HCT116 (cell line): ENCODE measurements around the gene ANKRD37. TPM values are rescaled to one million over a fixed set of nuclear protein-coding genes. Genes with fewer than 3 reads are reported as not detected.

Experiments used
- ATAC-seq: fragments of 200-7000 bp; cut with Tn5 transposase; 2 replicates; pipeline ENCODE4 v1.9.1; 2020; ENCODE audit warnings: mild to moderate bottlenecking, moderate library complexity
- BruUV-seq: library from RNA; stranded (reverse); fragments of 400-500 nt; replicated peaks from 2 replicates; lab custom pipeline; 2021; lab: Mats Ljungman, UMichigan
- CTCF ChIA-PET: fragments of 300-600 bp; sonication (Branson Sonifier 250); formaldehyde crosslinking; loops from one replicate; lab custom pipeline; 2021; ENCODE audit warnings: antibody characterized with exemption; lab: Charles Lee
- POLR2A ChIA-PET: fragments of 300-600, 350-600 bp; sonication (Branson Sonifier 250); formaldehyde crosslinking; loops from one replicate; lab custom pipeline; 2021; ENCODE audit warnings: antibody characterized with exemption; lab: Charles Lee
- RAD21 ChIA-PET, 2 experiments: fragments of 300-600 bp; sonication (Branson Sonifier 250); formaldehyde crosslinking; loops; one replicate each; lab custom pipeline; 2023; ENCODE audit warnings: low total read pairs in 2 of 2; ENCODE audit not compliant: uncharacterized antibody in 2 of 2, unreplicated experiment in 2 of 2, low non-redundant PET in 1 of 2; lab: Charles Lee
- DNase-seq: peaks from one replicate; pipeline ENCODE4 v3.0.0-alpha.2; 2010; ENCODE audit warnings: low read depth, low spot score
- H2AFZ ChIP-seq: fragments of 200-600 bp; shearing (Covaris generic), sonication (generic); 2 replicates; pipeline ENCODE4 v1.6.1; 2017; ENCODE audit warnings: low read depth, mixed run types, mixed read lengths, antibody characterized with exemption, low read length; ENCODE audit not compliant: poor library complexity, severe bottlenecking
- H3K27ac ChIP-seq: 2 replicates; pipeline ENCODE4 v1.5.1; 2012; ENCODE audit warnings: low read depth, low read length
- H3K27me3 ChIP-seq: fragments of 200-600 bp; sonication (generic); 2 replicates; pipeline ENCODE4 v1.6.1; 2016; ENCODE audit warnings: mixed run types, low read length, mixed read lengths; ENCODE audit not compliant: insufficient read depth
- H3K36me3 ChIP-seq, 2 experiments: fragments of 200-500 bp in 1 of 2; fragments of 200-600 bp in 1 of 2; sonication (Bioruptor generic) in 1 of 2; sonication (generic) in 1 of 2; 2 replicates each; pipeline versions ENCODE4 v1.5.1 to v1.6.1; 2014 to 2016; ENCODE audit warnings: low read length in 2 of 2, inconsistent platforms in 1 of 2, mixed read lengths in 1 of 2, mixed run types in 1 of 2; ENCODE audit not compliant: insufficient read depth in 2 of 2, control insufficient read depth in 1 of 2
- H3K4me1 ChIP-seq, 2 experiments: fragments of 200-600 bp in 1 of 2; sonication (generic) in 1 of 2; 2 replicates each; pipeline versions ENCODE4 v1.5.1 to v1.6.1; 2012 to 2017; ENCODE audit warnings: low read length in 2 of 2, inconsistent platforms in 1 of 2, mild to moderate bottlenecking in 1 of 2, mixed read lengths in 1 of 2, mixed run types in 1 of 2, moderate library complexity in 1 of 2; ENCODE audit not compliant: insufficient read depth in 2 of 2, control insufficient read depth in 1 of 2
- H3K4me2 ChIP-seq: fragments of 200-600 bp; sonication (generic); 2 replicates; pipeline ENCODE4 v1.6.1; 2017; ENCODE audit warnings: mixed run types, low read length, mixed read lengths
- H3K4me3 ChIP-seq, 2 experiments: fragments of 200-600 bp in 1 of 2; sonication (generic) in 1 of 2; replicated peaks in 1 of 2; 2 replicates each; pipeline ENCODE4 v1.5.1; 2011 to 2016; ENCODE audit warnings: low read length in 2 of 2, control low read depth in 1 of 2, low read depth in 1 of 2, mild to moderate bottlenecking in 1 of 2, mixed read lengths in 1 of 2, mixed run types in 1 of 2
- H3K79me2 ChIP-seq: fragments of 200-600 bp; sonication (generic); 2 replicates; pipeline ENCODE4 v1.6.1; 2017; ENCODE audit warnings: mild to moderate bottlenecking, mixed run types, low read length, moderate library complexity, mixed read lengths; ENCODE audit not compliant: insufficient read depth
- H3K9ac ChIP-seq: fragments of 200-600 bp; sonication (generic); 2 replicates; pipeline ENCODE4 v1.6.1; 2016; ENCODE audit warnings: low read length, mixed read lengths
- H3K9me2 ChIP-seq: fragments of 200-600 bp; sonication (generic), shearing (Covaris generic); 2 replicates; pipeline ENCODE4 v1.6.1; 2017; ENCODE audit warnings: mixed run types, mild to moderate bottlenecking, moderate library complexity; ENCODE audit not compliant: insufficient read depth
- H3K9me3 ChIP-seq, 2 experiments: fragments of 200-500 bp in 1 of 2; fragments of 200-600 bp in 1 of 2; sonication (Bioruptor generic) in 1 of 2; sonication (generic) in 1 of 2; 2 replicates each; pipeline ENCODE4 v1.6.1; 2014 to 2017; ENCODE audit warnings: low read length in 2 of 2, mixed read lengths in 2 of 2, inconsistent platforms in 1 of 2, low read depth in 1 of 2, mild to moderate bottlenecking in 1 of 2, mixed run types in 1 of 2, moderate library complexity in 1 of 2; ENCODE audit not compliant: control insufficient read depth in 1 of 2, insufficient read depth in 1 of 2
- H4K20me1 ChIP-seq: fragments of 200-600 bp; sonication (generic), shearing (Covaris generic); 2 replicates; pipeline ENCODE4 v1.6.1; 2017; ENCODE audit warnings: mixed run types, mild to moderate bottlenecking, moderate library complexity; ENCODE audit not compliant: insufficient read depth
- ATF3 ChIP-seq: IDR thresholded peaks from 2 replicates; pipeline ENCODE4 v1.6.1; 2012
- CBX3 ChIP-seq: IDR thresholded peaks from 2 replicates; pipeline ENCODE4 v1.6.1; 2012; ENCODE audit warnings: low read depth
- CEBPB ChIP-seq: IDR thresholded peaks from 2 replicates; pipeline ENCODE4 v1.6.1; 2012; ENCODE audit warnings: low read depth
- CTCF ChIP-seq, 3 experiments: fragments of 200-600 bp in 1 of 3; sonication (generic) in 1 of 3; IDR thresholded peaks in 2 of 3; conservative IDR thresholded peaks in 1 of 3; 2 replicates each; pipeline ENCODE4 v1.5.1; 2012 to 2017; ENCODE audit warnings: low read depth in 2 of 3, low read length in 2 of 3, antibody characterized with exemption in 1 of 3, borderline replicate concordance in 1 of 3, control low read depth in 1 of 3, mild to moderate bottlenecking in 1 of 3, mixed read lengths in 1 of 3, mixed run types in 1 of 3, moderate library complexity in 1 of 3; ENCODE audit not compliant: insufficient read depth in 1 of 3
- EGR1 ChIP-seq: IDR thresholded peaks from 2 replicates; pipeline ENCODE4 v1.6.1; 2012; ENCODE audit warnings: low read depth
- ELF1 ChIP-seq: IDR thresholded peaks from 2 replicates; pipeline ENCODE4 v1.6.1; 2012; ENCODE audit warnings: low read depth, borderline replicate concordance
- EZH2phosphoT487 ChIP-seq: fragments of 200-600 bp; IDR thresholded peaks from 2 replicates; pipeline ENCODE4 v1.6.1; 2018; ENCODE audit warnings: antibody characterized with exemption, borderline replicate concordance
- FOSL1 ChIP-seq: IDR thresholded peaks from 2 replicates; pipeline ENCODE4 v1.6.1; 2012; ENCODE audit warnings: low read depth
- JUND ChIP-seq: IDR thresholded peaks from 2 replicates; pipeline ENCODE4 v1.6.1; 2012
- POLR2A ChIP-seq: IDR thresholded peaks from 2 replicates; pipeline ENCODE4 v1.7.0; 2011; ENCODE audit warnings: borderline replicate concordance; ENCODE audit not compliant: insufficient read depth, insufficient read length; ENCODE audit errors: extremely low read depth
- RAD21 ChIP-seq: IDR thresholded peaks from 2 replicates; pipeline ENCODE4 v1.6.1; 2012; ENCODE audit warnings: low read depth, mild to moderate bottlenecking
- REST ChIP-seq: IDR thresholded peaks from 2 replicates; pipeline ENCODE4 v1.6.1; 2012; ENCODE audit warnings: low read depth
- SIN3A ChIP-seq: IDR thresholded peaks from 2 replicates; pipeline ENCODE4 v1.6.1; 2012; ENCODE audit warnings: low read depth
- SP1 ChIP-seq: IDR thresholded peaks from 2 replicates; pipeline ENCODE4 v1.6.1; 2012; ENCODE audit warnings: low read depth
- SRF ChIP-seq: IDR thresholded peaks from 2 replicates; pipeline ENCODE4 v1.6.1; 2012; ENCODE audit warnings: low read depth
- YY1 ChIP-seq: IDR thresholded peaks from 2 replicates; pipeline ENCODE4 v1.6.1; 2011; ENCODE audit warnings: low read length, low read depth, moderate library complexity, mild to moderate bottlenecking; ENCODE audit not compliant: insufficient replicate concordance; ENCODE audit errors: extremely low read depth
- ZBTB33 ChIP-seq: IDR thresholded peaks from 2 replicates; pipeline ENCODE4 v1.6.1; 2011; ENCODE audit warnings: mild to moderate bottlenecking, low read length, moderate library complexity; ENCODE audit not compliant: insufficient replicate concordance; ENCODE audit errors: extremely low read depth
- ZFX ChIP-seq: fragments of 450-650 bp; IDR thresholded peaks from 2 replicates; pipeline ENCODE4 v1.6.1; 2017
- intact Hi-C: fragments of 100-400 bp; cut with micrococcal nuclease; formaldehyde crosslinking; loops from 2 replicates; pipeline ENCODE4 v1.10.0; 2022
- total RNA-seq: library from RNA; stranded (reverse); gene quantifications from one replicate; pipeline ENCODE4 v1.2.1, GENCODE V29; 2021; ENCODE audit not compliant: unreplicated experiment

Gene ANKRD37
- total RNA-seq, 1 experiment from 2014 or later, result 29.9 TPM

GRCh38 chr4:185405296-185405999 is 8.8 kb downstream of the ANKRD37 start (continued):
- TF ChIP-seq SP1, result no peak
- TF ChIP-seq EZH2phosphoT487, result no peak
- no peak for TF ChIP-seq EGR1
- TF ChIP-seq ZFX, result no peak
- no peak for TF ChIP-seq ELF1
- no peak for TF ChIP-seq CBX3

- RAD21 ChIA-PET, result no interaction called here
- POLR2A ChIA-PET, result no interaction called here
- Histone ChIP-seq H3K27me3 (no peaks in the 10 kb centered on the region), H3K4me2 (no peak overlapping the region), H3K79me2 (no peaks in the 10 kb centered on the region), H3K9me3 (no peaks in the 10 kb centered on the region), H3K9me2 (no peaks in the 10 kb centered on the region), H3K4me1 (no peaks in the 10 kb centered on the region), H3K36me3 (no peaks in the 10 kb centered on the region), H3K4me3 (no peak overlapping the region), H4K20me1 (no peaks in the 10 kb centered on the region), H2AFZ (no peak overlapping the region), H3K27ac (no peak overlapping the region), H3K9ac (no peak overlapping the region)
- intact Hi-C loops, result no loop called here
- BruUV-seq, result no TSS peak
- CTCF ChIA-PET, result no interaction called here
- ATAC-seq (no peak), DNase-seq (no peak)
- TF ChIP-seq EGR1, result no peak
- no peak for TF ChIP-seq YY1
- TF ChIP-seq POLR2A, result no peak
- no peak for TF ChIP-seq SIN3A
- no peak for TF ChIP-seq SRF
- no peak for TF ChIP-seq CEBPB
- no peak for TF ChIP-seq JUND
- TF ChIP-seq REST, result no peak
- TF ChIP-seq CTCF (IDR thresholded peaks at IDR 0.05 in 2 of 3, conservative IDR thresholded peaks at IDR 0.05 in 1 of 3; ENCODE audit: borderline replicate concordance in 1 of 3, insufficient read depth in 1 of 3, low read depth in 2 of 3, low read length in 2 of 3), result no peak
- TF ChIP-seq ATF3, result no peak
- no peak for TF ChIP-seq ELF1
- no peak for TF ChIP-seq FOSL1
- no peak for TF ChIP-seq SP1
- TF ChIP-seq RAD21, result no peak
- no peak for TF ChIP-seq ZFX
- TF ChIP-seq CBX3, result no peak
- no peak for TF ChIP-seq ZBTB33
- no peak for TF ChIP-seq EZH2phosphoT487
Measured at GRCh38 chr4:185408432-185408831, 11.8 kb downstream of the ANKRD37 start.
